Liver (tissue), 9 donors: ENCODE data around the gene IGF1R. TPM values are rescaled to one million over a fixed set of nuclear protein-coding genes. Genes with fewer than 3 reads are reported as not detected.

ENCODE experiments used
- DNase-seq: peaks from one replicate; pipeline ENCODE4 v3.0.0-alpha.2; 2017; ENCODE audit warnings: low spot score
- H3K27ac ChIP-seq, 2 donors: one replicate each; pipeline ENCODE4 v1.7.0; 2013; ENCODE audit warnings: inconsistent platforms in 2 of 2, low read length in 2 of 2, control low read depth in 1 of 2, low read depth in 1 of 2, mild to moderate bottlenecking in 1 of 2
- H3K27me3 ChIP-seq, 4 donors: one replicate each; pipeline versions ENCODE4 v1.6.1 to v1.7.0; 2013; ENCODE audit warnings: low read length in 3 of 4, inconsistent platforms in 1 of 4, mild to moderate bottlenecking in 1 of 4, moderate library complexity in 1 of 4; ENCODE audit not compliant: control insufficient read depth in 4 of 4, insufficient read depth in 4 of 4
- H3K36me3 ChIP-seq, 4 donors: one replicate each; pipeline versions ENCODE4 v1.6.1 to v1.7.0; 2013; ENCODE audit warnings: low read length in 3 of 4, mild to moderate bottlenecking in 3 of 4, low read depth in 1 of 4, moderate library complexity in 1 of 4; ENCODE audit not compliant: control insufficient read depth in 4 of 4, insufficient read depth in 3 of 4
- H3K4me1 ChIP-seq, 4 donors: one replicate each; pipeline versions ENCODE4 v1.6.1 to v1.7.0; 2013; ENCODE audit warnings: low read length in 3 of 4, mild to moderate bottlenecking in 3 of 4, moderate library complexity in 1 of 4; ENCODE audit not compliant: control insufficient read depth in 4 of 4, insufficient read depth in 4 of 4
- H3K4me3 ChIP-seq, 3 donors: one replicate each; pipeline versions ENCODE4 v1.6.1 to v1.7.0; 2013; ENCODE audit warnings: low read length in 3 of 3, control low read depth in 1 of 3, low read depth in 1 of 3, mild to moderate bottlenecking in 1 of 3
- H3K9ac ChIP-seq, 2 donors: one replicate each; pipeline ENCODE4 v1.7.0; 2013; ENCODE audit warnings: low read length in 2 of 2, mild to moderate bottlenecking in 2 of 2, moderate library complexity in 2 of 2, control low read depth in 1 of 2, low read depth in 1 of 2
- H3K9me3 ChIP-seq, 4 donors: one replicate each; pipeline versions ENCODE4 v1.6.1 to v1.7.0; 2013; ENCODE audit warnings: low read length in 3 of 4; ENCODE audit not compliant: control insufficient read depth in 4 of 4
- ATF3 ChIP-seq: IDR thresholded peaks from 2 replicates; pipeline ENCODE4 v1.6.1; 2016; ENCODE audit warnings: antibody characterized with exemption
- CTCF ChIP-seq: fragments of 150-350 bp; IDR thresholded peaks from 2 replicates; pipeline ENCODE4 v1.5.1; 2017; ENCODE audit warnings: improper control_type of control experiment, low read depth, low read length; ENCODE audit not compliant: missing input control
- EGR1 ChIP-seq, 2 donors: IDR thresholded peaks; 2 replicates each; pipeline ENCODE4 v1.6.1; 2016 to 2018; ENCODE audit warnings: antibody characterized with exemption in 2 of 2, low read depth in 2 of 2
- FOXA1 ChIP-seq: IDR thresholded peaks from 2 replicates; pipeline ENCODE4 v1.6.1; 2016; ENCODE audit warnings: antibody characterized with exemption
- FOXA2 ChIP-seq: IDR thresholded peaks from 2 replicates; pipeline ENCODE4 v1.6.1; 2016; ENCODE audit warnings: antibody characterized with exemption
- GABPA ChIP-seq, 2 donors: IDR thresholded peaks in 1 of 2; conservative IDR thresholded peaks in 1 of 2; 2 replicates each; pipeline ENCODE4 v1.6.1; 2016; ENCODE audit warnings: antibody characterized with exemption in 2 of 2, mild to moderate bottlenecking in 1 of 2, moderate library complexity in 1 of 2
- HNF4A ChIP-seq, 2 donors: conservative IDR thresholded peaks; 2 replicates each; pipeline ENCODE4 v1.6.1; 2016; ENCODE audit warnings: antibody characterized with exemption in 2 of 2, mild to moderate bottlenecking in 2 of 2
- HNF4G ChIP-seq: IDR thresholded peaks from 2 replicates; pipeline ENCODE4 v1.6.1; 2016; ENCODE audit warnings: antibody characterized with exemption
- JUND ChIP-seq, 2 donors: IDR thresholded peaks; 2 replicates each; pipeline ENCODE4 v1.6.1; 2016; ENCODE audit warnings: antibody characterized with exemption in 2 of 2
- NR2F2 ChIP-seq: IDR thresholded peaks from 2 replicates; pipeline ENCODE4 v1.6.1; 2016; ENCODE audit warnings: antibody characterized with exemption
- RAD21 ChIP-seq, 2 donors: IDR thresholded peaks; 2 replicates each; pipeline ENCODE4 v1.6.1; 2016; ENCODE audit warnings: antibody characterized with exemption in 2 of 2, mild to moderate bottlenecking in 2 of 2
- RXRA ChIP-seq, 2 donors: IDR thresholded peaks; 2 replicates each; pipeline ENCODE4 v1.6.1; 2017 to 2018; ENCODE audit warnings: antibody characterized with exemption in 2 of 2, mild to moderate bottlenecking in 1 of 2
- SP1 ChIP-seq: IDR thresholded peaks from 2 replicates; pipeline ENCODE4 v1.6.1; 2018; ENCODE audit warnings: antibody characterized with exemption, mild to moderate bottlenecking
- TAF1 ChIP-seq: conservative IDR thresholded peaks from 2 replicates; pipeline ENCODE4 v1.6.1; 2016; ENCODE audit warnings: antibody characterized with exemption, mild to moderate bottlenecking
- YY1 ChIP-seq: IDR thresholded peaks from 2 replicates; pipeline ENCODE4 v1.6.1; 2016; ENCODE audit warnings: antibody characterized with exemption, mild to moderate bottlenecking
- ZBTB33 ChIP-seq: IDR thresholded peaks from 2 replicates; pipeline ENCODE4 v1.6.1; 2016; ENCODE audit warnings: antibody characterized with exemption
- polyA plus RNA-seq, 2 donors: library from polyadenylated mRNA; stranded (reverse) in 1 of 2; unstranded in 1 of 2; fragments of 200-250 nt in 1 of 2; fragments of >200 nt in 1 of 2; fragmentation: Nextera tagmentation in 1 of 2; extraction: Ambion mirVana in 1 of 2; gene quantifications; one replicate each; pipeline versions ENCODE4 v1.2.1 to v1.2.3, GENCODE V29; 2013 to 2015
- total RNA-seq, 2 donors: library from RNA; depleted of rRNA; stranded (reverse); fragments of >200 nt; gene quantifications; one replicate each; pipeline ENCODE4 v1.2.3, GENCODE V29; 2014
- TF ChIP-seq, protein P1 (sequence below): IDR thresholded peaks from 2 replicates; pipeline ENCODE4 v1.6.1; 2016; ENCODE audit warnings: antibody characterized with exemption
- TF ChIP-seq, protein P2 (sequence below): IDR thresholded peaks from 2 replicates; pipeline ENCODE4 v1.6.1; 2016; ENCODE audit warnings: antibody characterized with exemption, mild to moderate bottlenecking
- donor health status: healthy.
- donor health status: healthy.
- donor health status: healthy.
- donor health status: healthy.
- donor health status: healthy.

Gene IGF1R
- total and polyA plus RNA-seq, 4 donors = 0.69 to 10.3 (median 3.2) TPM

GRCh38 chr15:98823616-98824015, 175.3 kb downstream of the IGF1R start:
- H3K4me1 ChIP-seq = no peaks in the 10 kb centered on the region
- DNase-seq = no peak

More at GRCh38 chr15:98823616-98824015, 175.3 kb downstream of the IGF1R start:
- H3K4me3 ChIP-seq = no peak overlapping the region
- no peak overlapping the region for H3K9ac ChIP-seq
- no peak for TF ChIP-seq JUND (IDR thresholded peaks at IDR 0.05)
- TF ChIP-seq ATF3 = no peak
- TF ChIP-seq, protein P1, sequence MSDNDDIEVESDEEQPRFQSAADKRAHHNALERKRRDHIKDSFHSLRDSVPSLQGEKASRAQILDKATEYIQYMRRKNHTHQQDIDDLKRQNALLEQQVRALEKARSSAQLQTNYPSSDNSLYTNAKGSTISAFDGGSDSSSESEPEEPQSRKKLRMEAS = no peak
- TF ChIP-seq GABPA (IDR thresholded peaks at IDR 0.05 in 1 of 2, conservative IDR thresholded peaks at IDR 0.05 in 1 of 2) = no peak
- TF ChIP-seq ZBTB33 = no peak
- TF ChIP-seq FOXA2 = no peak
- TF ChIP-seq CTCF = no peak
- TF ChIP-seq RAD21 (IDR thresholded peaks at IDR 0.05) = no peak
- TF ChIP-seq EGR1 (IDR thresholded peaks at IDR 0.05; ENCODE audit: low read depth in 2 of 2) = no peak
- TF ChIP-seq HNF4A (conservative IDR thresholded peaks at IDR 0.05) = no peak
- TF ChIP-seq, protein P2, sequence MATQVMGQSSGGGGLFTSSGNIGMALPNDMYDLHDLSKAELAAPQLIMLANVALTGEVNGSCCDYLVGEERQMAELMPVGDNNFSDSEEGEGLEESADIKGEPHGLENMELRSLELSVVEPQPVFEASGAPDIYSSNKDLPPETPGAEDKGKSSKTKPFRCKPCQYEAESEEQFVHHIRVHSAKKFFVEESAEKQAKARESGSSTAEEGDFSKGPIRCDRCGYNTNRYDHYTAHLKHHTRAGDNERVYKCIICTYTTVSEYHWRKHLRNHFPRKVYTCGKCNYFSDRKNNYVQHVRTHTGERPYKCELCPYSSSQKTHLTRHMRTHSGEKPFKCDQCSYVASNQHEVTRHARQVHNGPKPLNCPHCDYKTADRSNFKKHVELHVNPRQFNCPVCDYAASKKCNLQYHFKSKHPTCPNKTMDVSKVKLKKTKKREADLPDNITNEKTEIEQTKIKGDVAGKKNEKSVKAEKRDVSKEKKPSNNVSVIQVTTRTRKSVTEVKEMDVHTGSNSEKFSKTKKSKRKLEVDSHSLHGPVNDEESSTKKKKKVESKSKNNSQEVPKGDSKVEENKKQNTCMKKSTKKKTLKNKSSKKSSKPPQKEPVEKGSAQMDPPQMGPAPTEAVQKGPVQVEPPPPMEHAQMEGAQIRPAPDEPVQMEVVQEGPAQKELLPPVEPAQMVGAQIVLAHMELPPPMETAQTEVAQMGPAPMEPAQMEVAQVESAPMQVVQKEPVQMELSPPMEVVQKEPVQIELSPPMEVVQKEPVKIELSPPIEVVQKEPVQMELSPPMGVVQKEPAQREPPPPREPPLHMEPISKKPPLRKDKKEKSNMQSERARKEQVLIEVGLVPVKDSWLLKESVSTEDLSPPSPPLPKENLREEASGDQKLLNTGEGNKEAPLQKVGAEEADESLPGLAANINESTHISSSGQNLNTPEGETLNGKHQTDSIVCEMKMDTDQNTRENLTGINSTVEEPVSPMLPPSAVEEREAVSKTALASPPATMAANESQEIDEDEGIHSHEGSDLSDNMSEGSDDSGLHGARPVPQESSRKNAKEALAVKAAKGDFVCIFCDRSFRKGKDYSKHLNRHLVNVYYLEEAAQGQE = no peak
- TF ChIP-seq TAF1 = no peak
- no peak for TF ChIP-seq HNF4G
- no peak for TF ChIP-seq YY1
- no peak for TF ChIP-seq SP1
- TF ChIP-seq FOXA1 = no peak
- no peak for TF ChIP-seq NR2F2
- no peak for TF ChIP-seq RXRA (IDR thresholded peaks at IDR 0.05)
- no peaks in the 10 kb centered on the region for H3K36me3 ChIP-seq
- peaks cover 4 to 27% (median 10%) of the 10 kb centered on the region in 4 donors for H3K9me3 ChIP-seq
- H3K27me3 ChIP-seq = no peaks in the 10 kb centered on the region
- no peak overlapping the region for H3K27ac ChIP-seq
